Skin of body (tissue), 2 donors: ENCODE results near the gene TMEM47. TPM values are rescaled to one million over a fixed set of nuclear protein-coding genes. Genes with fewer than 3 reads are reported as not detected.

Experiments used
- DNase-seq: peaks from one replicate; lab custom pipeline; 2025; lab: John Stamatoyannopoulos, UW
- total RNA-seq: library from RNA; depleted of rRNA; stranded (reverse); fragments of >200 nt; gene quantifications from one replicate; pipeline ENCODE4 v1.2.3, GENCODE V29; 2014

Gene TMEM47
- total RNA-seq, 1 donor from 2014 or later: 22.5 TPM

DNA sequence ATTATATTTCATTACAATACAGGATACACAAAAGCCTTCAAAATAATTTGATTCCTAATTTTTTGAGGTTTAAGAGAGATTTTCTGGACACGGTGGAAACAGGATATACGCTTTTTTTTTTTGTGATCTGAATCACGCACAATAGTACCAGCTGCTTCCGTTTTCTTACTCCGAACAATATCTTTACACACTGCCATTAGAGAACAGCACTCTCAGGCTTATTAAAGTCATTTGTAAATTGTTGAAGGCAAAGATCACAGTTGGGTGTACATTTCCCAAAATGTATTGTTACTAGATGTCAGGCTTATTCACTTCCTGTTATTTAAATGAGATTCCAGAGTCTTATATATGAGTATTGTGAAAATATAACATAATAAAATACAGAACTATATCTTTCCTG, 71.5 kb downstream of the TMEM47 start:
- no peak for DNase-seq

DNA sequence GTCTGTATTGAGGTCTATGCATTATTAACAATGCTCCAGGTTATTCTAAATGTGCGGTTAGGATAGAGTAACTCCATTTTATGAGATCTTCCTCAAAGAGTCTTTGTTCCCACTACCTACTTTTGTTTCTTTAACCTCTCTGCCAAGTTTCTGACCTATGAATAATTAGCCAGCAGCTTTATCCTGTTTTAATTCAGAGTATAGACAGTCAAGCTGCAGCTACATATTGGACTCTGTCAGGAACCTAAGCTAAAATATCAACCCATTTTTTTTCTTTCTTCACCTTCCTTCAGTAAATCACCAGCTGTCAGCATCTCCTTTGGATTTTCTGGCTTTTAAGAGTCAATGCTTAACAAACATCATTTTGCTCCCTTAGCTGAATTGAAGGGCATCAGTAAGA, 72.3 kb downstream of the TMEM47 start:
- DNase-seq: no peak

DNA sequence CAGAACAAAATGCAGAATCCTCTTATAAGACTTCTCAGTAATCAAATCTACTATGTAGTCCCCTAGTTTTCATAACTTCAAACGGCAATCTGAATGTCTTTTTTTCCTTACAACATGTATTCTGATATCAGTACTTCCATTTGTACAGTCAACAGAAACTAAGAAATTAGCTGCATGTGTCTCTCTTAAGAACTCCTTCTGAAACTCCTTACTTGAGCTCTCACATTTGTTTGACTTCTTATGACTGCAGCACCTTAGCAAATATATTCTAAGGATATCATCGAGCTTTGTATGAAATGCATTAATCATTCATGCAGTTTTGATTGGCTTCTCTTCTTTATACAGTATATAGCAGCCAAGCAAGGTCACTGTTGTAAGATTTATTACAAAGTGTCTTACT, 77.0 kb downstream of the TMEM47 start:
- no peak for DNase-seq

DNA sequence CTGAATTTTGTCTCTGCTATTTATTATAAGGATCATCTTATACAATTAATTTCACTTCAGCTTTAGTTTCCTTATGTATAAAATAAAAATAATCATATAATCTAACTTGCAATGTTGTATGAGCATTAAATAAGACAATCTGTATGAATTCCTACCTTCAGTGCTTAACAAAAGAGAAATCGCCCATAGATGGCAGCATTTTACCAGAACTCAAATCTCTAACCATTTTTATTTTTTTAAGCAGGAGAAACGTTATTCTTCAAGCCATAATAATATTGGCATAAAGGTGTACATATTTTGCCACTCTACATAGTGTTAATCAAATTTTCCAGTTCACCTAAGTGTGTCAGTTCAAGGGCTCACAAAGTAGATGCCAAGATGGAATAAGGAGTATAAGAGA, 78.8 kb downstream of the TMEM47 start:
- peak; percentile 1 for DNase-seq
